Stimulated activated CD8-positive, alpha-beta memory T cell treated with anti-CD3 and anti-CD28 coated beads, Interleukin-12 subunit alpha, Interleukin-12 subunit beta, amount 100 ng/mL, for 4 hours (primary cell): ENCODE measurements around the gene ZNF260.
"Not testable (repeated sequence)": the region's sequence is repeated elsewhere in the genome, so short reads cannot be mapped to it uniquely, and the experiment has no call there.

Experiments
- DNase-seq: peaks from one replicate; pipeline ENCODE4 v3.0.0-alpha.2; 2020; ENCODE audit warnings: low read depth

Gene ZNF260

GRCh38 chr19:36528194-36528920, at the start of gene ZNF260:
Gene ZNF260 (minus strand): TSS chr19:36528271. CDS start chr19:36515238, 13,033 bp downstream.
- DNase-seq = peak; percentile 85

- no peak for DNase-seq
Measured at GRCh38 chr19:36577271-36577996, 49.4 kb upstream of the ZNF260 start.

GRCh38 chr19:36574741-36575140, 46.7 kb upstream of the ZNF260 start:
- DNase-seq = no peak

DNA sequence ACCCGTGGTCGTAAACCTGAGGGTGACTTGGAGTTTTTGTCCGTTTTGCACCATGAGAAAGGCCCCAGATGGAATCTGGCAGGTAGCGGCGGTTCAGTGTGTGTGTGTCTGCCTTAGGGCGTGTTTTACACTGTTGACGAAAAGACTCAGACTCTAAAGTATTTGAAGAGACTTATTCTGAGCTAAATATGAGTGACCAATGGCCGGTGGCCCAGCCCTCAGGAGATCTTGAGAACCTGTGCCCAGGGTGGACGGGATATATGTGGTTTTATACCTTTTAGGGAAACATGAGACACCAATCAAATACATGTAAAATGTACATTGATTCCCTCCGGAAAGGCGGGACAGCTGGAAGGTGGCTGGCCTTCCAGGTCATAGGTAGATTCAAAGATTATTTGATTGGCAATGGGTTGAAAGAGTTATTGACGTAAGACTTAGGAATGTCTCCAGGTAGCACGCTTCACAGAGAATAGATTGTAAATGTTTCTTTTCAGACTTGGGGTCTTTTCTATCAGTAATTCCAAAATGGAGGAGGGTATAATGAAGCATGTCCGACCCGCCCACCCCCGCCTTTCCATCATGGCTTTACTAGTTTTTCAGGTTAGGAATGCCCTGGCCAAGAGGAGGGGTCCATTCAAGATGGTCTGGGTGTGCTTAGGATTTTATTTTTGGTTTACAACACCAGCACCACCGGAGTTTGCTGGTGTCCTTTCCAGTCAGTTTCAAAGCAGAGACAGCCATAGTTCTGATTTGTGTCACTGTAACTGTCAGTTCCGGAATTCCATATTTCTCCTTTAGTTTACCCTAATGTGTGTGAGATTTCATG, 46.0 kb upstream of the ZNF260 start:
- DNase-seq = no peak

DNA sequence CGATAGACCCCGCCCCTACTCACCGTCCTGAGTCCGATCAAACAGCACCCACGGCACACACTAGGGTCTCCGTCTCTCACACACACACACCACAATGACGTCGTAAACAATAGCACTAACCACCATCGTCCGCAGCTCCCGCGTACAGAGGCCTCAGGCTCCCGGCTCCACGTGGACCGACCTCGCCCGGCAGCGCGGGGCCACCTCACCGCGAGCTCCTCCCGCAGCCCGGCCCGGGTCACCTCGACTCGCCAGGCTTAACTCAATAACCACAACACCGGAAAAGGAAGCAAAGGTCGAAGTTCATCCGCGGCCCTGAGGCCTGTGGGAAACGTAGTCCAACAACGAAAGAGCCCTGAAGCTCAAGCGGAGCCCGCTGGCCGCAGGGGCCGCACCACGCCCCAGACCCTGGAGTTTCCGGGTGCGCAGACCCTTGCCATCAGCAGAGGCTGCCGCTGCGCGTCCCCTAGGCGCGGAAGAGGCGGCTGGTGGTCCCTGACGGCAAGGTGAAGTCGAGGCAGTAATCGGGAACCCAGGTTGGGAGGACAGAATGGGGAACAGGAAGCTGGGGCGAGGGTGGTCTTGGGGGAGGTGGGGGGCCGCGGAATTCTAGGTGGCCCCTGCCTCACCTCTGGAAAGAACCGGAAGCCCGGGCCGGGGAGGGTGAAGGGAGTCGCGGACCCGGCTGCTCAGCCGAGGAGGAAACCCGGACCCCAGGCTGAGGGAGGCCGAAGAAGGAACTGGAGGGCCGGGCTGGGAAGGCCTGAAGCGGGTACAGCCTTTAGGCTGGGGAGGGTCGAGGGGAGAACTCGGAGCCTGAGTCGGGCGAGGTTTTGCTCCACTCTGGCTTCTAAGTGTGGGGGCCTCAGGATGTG, 45.2 kb upstream of the ZNF260 start, which contains the start of gene ZNF529:
Gene ZNF529 (minus strand): TSS at position 273 of the 875 bp plus-strand sequence. CDS start 946 bp downstream, outside the sequence.
- peak; percentile 77 for DNase-seq

GRCh38 chr19:36572593-36573019, 44.5 kb upstream of the ZNF260 start:
- DNase-seq = no peak

DNA sequence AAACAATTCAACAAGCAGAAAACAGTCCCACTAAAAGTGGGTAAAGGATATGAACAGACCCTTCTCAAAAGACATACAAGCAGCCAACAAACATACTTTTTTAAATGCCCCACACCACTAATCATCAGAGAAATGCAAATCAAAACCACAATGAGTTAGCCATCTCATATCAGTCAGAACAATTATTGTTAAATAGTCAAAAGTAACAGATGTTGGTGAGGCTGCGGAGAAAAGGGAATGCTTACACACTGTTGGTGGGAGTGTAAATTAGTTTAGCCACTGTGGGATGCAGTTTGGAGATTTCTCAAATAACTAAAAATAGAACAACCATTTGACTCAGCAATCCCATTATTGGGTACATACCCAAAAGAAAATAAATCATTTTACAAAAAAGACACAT, 36.3 kb upstream of the ZNF260 start:
- no peak for DNase-seq

- DNase-seq = no peak
Measured at GRCh38 chr19:36547001-36547732, 19.1 kb upstream of the ZNF260 start.

DNA sequence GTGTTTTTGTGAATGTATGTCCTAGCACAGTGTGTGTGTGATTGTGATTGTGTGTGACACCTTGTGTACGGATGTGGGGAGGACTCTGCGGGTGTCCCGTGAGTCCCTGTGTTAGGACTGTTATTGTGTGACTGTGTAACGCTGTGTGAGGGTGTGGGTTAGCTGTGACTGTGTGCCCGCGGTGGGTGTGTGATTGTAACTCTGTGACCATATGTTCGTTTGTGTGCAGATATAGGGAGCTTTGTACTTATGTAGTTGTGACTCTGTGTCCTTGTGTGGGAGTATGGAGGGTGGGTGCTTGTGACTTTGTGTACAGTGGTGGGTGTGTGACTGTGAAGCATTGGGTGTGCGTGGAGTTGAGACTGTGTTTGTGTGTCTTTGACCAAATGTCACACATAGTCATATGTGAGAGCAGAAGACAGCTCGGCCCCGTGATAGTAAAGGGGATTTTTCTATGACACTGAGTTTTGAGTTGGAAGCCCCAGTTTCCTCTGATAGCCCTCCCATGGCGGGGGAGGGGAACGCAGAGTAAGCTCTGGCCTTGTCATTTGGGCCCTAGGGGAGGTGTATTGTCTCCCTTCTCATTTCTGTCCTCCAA, 949 bp upstream of the ZNF260 start:
- DNase-seq = peak; percentile 2

- no peak for DNase-seq
Measured at GRCh38 chr19:36527873-36528193, 238 bp downstream of the ZNF260 start.

- no peak for DNase-seq
Measured at GRCh38 chr19:36527341-36527740, 730 bp downstream of the ZNF260 start.

DNA sequence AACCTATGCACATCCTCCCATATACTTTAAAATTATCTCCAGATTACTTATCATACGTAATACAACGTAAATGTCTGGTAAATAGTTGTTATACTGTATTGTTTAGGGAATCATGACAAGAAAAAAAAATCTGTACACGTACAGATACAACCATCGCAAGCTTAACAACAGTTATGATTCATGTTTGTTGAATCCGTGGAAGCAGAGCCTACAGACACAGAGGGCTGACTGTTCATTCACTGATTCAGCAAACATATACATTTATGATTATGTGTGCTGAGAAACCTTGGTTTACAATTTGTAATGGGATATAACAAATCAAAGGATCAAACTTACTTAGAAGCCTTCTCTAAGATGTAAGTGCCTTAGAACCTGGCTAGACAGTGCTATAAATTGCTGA, 1.5 kb downstream of the ZNF260 start:
- no peak for DNase-seq

- DNase-seq = no peak
Measured at GRCh38 chr19:36524617-36525016, 3.5 kb downstream of the ZNF260 start.

GRCh38 chr19:36514012-36514612, 14.0 kb downstream of the ZNF260 start:
- DNase-seq = no peak

DNA sequence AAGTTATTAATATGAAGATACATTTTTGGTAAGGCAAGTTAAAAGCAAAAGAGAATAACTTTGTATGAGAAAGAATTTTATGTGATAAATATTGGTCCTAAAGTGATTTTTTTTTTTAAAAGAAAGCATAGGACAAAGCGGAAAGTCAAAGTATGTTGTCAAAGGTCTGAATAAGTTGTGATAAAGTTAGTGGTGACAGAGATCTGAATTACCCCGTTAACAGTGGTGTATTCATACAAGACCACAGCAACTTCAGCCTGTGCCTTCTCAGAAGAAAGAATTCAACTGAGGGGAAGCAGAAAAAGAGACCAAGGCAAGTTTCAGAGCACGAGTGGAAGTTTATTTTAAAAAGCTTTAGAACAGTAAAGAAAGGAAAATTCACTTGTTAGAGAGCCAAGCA, 19.7 kb downstream of the ZNF260 start:
- no peak for DNase-seq

DNA sequence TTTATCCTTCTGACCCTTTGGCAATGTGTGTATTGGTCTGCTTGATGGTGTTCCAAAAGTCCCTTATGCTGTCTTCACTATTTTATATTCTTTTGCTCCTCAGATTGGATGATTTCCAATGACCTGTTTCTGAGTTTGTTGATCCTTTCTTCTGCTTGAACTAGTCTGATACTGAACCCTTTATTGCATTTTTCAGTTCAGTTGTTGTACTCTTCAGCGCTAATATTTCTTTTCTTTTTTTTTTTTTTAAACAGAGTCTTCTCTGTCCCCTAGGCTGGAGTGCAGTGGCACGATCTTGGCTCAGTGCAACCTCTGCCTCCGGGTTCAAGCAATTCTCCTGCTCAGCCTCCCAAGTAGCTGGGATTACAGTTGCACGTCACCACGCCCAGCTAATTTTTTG, 26.1 kb downstream of the ZNF260 start:
- DNase-seq = no peak

DNA sequence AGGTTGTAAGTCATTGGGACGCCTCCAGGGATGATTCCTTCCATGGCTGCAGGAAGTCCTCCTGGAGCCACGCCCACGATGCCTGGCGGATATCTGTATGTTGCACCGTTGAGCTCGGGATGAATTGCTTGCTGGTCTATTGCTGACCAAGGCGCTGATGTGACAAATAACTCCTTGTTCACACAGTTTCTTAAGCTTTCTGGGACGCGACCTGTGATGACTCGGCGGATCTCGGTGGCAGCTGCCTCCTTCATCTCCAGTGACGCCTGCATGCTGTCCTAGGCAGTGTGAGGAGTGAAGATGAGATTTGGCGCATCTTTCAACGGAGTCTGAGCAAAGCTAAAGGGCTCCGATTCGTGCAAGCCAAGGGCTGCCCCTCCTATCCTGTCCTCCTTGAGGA, 31.1 kb downstream of the ZNF260 start:
- DNase-seq = no peak

DNA sequence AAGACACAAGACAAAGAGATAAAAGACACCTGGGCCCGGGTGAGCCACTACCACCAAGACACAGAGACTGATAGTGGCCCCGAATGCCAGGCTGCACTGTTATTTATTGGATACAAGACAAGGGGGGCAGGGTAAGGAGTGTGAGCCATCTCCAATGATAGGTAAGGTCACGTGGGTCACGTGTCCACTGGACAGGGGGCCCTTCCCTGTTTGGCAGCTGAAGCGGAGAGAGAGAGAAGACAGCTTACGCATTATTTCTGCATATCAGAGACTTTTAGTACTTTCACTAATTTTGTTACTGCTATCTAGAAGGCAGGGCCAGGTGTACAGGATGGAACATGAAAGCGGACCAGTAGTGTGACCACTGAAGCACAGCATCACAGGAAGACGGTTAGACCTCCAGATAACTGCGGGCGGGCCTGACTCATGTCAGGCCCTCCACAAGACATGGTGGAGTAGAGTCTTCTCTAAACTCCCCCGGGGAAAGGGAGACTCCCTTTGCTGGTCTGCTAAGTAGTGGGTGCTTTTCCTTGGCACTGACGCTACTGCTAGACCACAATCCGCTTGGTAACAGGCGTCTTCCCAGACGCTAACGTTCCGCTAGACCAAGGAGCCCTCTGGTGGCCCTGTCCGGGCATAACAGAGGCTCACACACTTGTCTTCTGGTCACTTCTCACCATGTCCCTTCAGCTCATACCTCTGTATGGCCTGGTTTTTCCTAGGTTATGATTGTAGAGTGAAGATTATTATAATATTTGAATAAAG, 35.2 kb downstream of the ZNF260 start:
- DNase-seq = not testable (repeated sequence)

- DNase-seq = not testable (repeated sequence)
Measured at GRCh38 chr19:36490846-36491245, 37.2 kb downstream of the ZNF260 start.
